Measurements from ENCODE around the gene GOT1.

Gene GOT1

DNA sequence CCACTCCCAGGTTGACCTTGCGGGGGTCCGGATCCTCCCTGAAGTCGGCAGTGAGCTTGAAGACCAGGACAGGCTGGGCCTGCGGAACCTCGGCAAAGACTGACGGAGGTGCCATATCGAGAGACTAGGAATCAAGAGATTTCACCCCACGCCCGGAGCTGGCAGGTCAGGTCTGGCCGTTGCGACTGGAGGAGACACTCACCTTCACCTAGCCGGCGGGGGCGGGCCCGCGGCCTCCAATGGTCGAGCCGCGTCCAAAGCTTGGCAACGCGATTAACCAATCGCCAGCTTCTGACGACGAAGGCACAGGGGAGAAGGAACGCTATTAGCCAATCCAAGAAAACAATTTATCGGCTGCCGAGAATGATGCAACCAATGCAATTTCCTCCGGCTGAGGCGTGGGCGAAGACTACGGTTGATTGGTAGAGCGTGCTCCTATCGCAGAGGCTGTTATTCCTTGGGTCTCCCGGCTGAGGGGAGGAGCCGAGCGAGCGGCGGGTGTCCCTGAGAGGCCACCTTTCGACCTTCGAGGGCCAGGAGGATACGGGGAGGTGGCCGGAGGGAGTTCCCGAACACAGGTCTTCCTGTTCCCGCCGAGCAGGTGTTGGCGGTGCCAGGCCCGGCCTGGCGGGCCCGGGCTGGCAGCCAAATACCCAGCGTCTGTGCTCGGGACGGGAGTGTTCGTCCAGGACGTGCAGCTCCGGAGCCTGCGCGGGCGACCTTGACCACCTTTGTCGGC is at the start of gene GOT1:
GOT1 (minus strand) TSS at position 174 of the 739 bp plus-strand sequence; CDS start at position 115, 59 bp downstream.
- peak; percentile 90 to 92 for DNase-seq (ENCODE audit: low read depth in 2 of 2)

DNA sequence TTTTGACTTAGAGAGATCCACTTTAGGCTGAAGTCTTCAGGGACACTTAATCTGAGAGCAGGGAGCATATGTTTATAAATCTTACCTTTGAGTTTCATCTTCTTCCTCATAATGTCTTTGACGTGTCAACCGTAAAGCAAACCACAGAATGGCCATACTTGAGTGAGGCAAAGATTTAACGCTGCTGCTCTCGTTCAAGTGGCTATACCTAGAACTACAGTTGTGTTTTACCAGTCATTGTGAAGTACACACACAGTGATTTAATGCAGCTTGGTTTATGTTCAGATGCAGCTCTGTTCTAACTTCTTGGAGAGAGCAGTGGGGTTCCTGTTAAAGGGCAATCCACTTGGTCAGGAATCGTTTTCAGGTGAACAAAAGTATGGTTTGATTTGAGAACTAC is 39.9 kb upstream of the GOT1 start:
- no peak for DNase-seq (ENCODE audit: low read depth in 2 of 2)

DNA sequence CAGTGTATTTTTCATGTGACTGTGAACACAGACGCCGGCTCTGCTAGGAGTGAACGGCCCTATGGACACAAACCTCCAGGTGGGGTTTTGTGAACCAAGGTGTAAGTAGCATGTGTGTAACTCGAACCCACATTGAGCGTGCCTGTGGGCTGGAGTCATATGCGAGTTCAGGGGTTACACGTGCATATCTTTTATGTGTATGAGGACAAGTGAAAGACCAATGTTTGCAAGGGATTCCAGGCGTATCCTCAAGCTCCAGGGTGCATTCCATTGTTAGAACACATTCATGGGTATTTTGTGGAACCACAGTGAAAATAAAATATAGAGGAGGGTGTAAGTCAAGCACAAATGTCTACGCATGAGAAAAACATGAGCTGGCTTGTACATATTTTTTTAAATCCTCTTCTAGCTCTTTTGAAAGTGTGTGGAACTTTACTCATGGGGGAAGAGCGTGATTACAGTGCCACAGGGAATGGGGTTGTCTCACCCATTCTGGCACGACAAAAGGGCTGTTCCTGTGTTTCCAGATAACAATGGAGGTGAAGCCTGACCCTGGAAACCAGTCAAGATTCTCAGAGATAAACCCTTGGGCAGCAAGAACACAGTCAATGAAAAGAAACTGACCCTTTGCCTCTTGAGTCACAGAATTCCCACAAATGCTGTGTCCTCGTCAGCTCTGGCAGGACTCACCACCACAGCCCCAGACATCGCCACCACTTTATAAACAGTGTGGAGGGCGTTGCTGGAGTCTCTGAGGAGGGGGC is 37.0 kb upstream of the GOT1 start:
- DNase-seq (ENCODE audit: low read depth in 2 of 2) = no peak

DNA sequence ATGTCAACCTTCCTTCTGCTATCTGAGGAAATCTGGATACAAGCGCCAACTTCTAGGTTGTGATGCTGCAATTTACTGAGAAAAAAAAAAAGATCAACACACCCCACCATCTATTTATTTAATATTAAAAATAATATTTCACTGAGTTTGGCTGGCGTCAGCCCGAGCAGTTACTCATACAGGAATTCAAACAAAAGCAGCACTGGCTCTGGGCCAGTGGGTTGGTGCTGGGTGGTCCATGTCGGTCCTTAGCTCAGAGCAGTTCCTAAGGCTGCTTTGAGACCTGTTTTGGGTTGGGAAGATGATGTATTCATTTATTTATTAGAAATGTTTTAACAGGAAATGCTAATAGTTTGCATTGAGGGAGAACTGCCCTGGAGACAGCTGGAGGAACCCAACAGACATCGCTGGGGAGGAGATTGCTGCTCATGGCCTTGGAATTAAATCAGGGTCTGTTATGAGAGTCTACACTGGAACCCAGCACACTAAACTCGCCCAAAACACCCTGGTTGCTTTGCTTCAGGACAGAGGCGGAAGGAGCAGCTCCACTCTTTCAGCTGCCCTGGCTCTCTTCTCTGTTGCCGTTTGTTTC is 36.3 kb upstream of the GOT1 start:
- DNase-seq (ENCODE audit: low read depth in 2 of 2) = no peak

DNA sequence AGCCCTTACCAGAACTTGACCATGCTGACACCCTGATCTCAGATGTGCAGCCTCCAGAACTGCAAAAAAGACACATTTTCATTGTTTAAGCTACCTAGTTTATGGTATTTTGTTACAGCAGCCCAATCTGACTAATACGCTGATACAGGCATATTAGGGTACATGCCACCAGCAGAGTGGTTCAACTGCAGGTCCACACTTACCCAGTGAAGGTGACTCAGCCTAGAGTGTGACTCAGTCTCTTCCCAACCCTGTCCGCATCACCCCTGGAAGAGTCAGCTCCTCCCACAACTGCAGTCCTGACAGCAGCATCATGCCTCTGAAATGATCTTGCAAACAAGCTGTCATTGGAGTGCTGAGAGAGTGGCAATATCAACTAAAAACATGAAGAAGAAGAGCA is 30.8 kb upstream of the GOT1 start:
- DNase-seq (ENCODE audit: low read depth in 2 of 2) = no peak

DNA sequence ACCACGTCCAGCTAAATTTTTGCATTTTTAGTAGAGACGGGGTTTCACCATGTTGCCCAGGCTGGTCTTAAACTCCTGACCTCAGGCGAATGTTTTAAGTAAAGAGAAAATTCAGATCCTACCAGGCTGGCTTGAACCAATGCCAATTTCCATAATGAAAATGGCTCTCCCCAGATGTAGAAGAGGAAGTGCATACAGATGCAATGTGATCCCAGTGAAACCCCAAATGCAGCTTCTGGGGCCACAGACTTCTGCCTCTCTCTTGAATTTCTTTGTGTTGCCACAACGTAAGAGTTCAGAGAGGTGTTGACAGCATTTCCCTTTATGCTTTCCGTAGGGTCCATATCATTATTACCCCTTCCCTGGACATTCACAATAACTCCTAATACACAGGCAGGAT is 29.6 kb upstream of the GOT1 start:
- no peak for DNase-seq (ENCODE audit: low read depth in 2 of 2)

DNA sequence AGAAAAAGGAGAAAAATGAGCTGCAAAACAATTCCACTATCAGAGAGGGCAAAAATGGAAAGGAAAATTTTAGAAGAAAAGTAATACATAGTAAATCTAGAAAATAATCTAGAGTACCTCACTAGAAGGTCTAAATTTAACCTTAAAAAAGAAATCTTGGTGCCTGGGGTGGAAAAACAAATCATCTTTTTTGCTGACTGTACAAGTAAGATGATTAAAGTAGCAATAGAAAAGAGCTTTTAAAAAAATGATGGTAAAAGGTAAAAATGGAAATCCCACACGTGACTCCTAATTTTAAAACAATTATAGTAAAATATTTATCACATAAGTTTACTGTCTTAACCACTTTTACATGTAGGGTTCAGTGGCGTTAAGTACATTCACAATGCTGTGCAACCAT is 28.8 kb upstream of the GOT1 start:
- no peak for DNase-seq (ENCODE audit: low read depth in 2 of 2)

DNA sequence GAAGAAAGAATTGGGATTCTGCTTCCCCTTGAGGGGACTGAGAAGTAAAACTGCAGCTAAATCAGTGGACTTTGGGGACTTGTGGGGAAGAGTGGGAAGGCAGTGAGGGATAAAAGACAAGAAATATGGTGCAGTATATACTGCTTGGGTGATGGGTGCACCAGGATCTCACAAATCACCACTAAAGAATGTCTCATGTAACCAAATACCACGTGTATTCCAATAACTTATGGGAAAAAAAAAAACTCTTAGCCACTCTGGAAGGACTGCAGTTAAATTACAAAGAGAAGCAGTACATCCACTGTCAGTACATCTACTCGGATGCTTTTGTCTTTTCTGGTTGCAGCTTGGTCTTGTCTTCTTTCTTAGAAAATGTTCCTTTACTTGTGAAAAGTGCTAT is 27.4 kb upstream of the GOT1 start:
- DNase-seq (ENCODE audit: low read depth in 2 of 2) = no peak

DNA sequence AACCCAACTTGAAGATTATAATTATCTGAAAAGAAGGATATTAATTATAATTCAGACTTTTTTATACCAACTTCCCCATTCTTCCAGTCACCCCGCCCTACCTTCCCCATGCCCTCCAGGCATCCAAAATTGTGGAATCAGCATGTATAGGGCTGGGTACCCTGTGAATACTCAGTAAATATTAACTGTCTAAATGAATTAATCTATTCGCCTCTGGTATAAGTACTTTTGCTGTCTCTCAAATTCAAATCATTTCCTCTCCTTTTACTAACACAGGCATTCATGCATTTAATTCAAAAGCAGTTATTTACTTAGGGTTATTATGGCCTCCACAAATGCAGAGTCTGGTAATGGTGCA is 26.5 kb upstream of the GOT1 start:
- DNase-seq (ENCODE audit: low read depth in 2 of 2) = no peak

DNA sequence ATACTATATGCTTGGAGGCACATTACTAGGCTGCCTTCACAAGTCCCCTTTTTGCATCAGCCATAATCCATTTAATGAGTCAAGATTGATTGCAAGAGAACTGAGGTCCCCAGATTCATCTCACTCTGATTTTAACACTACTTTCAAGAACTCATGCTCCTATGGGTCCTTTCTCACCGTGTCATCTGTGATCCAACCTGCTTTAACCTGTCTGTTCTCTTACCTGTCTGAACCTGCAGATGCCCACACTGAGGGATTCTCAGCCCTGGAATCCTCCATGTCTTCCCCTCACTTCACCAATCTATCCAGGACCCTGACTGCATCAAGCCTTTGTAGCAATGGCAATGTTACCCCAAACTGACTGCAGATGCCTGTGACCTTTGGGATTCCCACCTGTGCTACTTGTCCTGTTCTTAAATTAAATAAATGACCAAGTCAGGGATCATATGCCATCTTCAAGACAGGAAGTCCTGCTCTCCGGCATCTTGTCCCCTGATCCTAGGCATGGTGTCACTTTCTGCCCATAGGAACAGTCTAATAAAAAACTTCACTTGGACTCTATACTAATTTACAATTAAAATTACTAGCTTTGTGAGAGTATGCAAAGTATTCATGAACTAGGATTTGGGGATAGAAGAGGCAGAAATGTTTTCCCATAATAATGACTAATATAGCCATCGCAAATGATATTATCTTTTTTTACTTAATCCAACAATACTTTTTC is 25.9 kb upstream of the GOT1 start:
- DNase-seq (ENCODE audit: low read depth in 2 of 2) = no peak

DNA sequence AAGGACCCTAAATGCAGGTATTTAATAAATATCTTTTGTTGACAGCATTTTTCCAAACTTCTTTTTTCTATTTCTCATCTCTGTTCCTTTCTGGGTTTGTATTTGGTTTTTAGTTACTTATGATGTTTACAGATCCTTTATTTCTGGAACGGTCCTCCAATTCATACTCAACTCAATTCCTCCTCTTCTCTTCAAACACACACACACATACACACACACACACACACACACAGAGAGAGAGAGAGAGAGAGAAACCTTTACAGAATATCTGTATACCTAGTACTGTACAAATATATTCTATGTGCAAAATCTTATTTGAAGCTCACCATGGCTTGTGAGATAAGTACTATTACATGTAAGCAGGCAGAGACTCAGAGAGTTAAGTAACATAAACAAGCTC is 21.6 kb upstream of the GOT1 start:
- DNase-seq (ENCODE audit: low read depth in 2 of 2) = no peak

DNA sequence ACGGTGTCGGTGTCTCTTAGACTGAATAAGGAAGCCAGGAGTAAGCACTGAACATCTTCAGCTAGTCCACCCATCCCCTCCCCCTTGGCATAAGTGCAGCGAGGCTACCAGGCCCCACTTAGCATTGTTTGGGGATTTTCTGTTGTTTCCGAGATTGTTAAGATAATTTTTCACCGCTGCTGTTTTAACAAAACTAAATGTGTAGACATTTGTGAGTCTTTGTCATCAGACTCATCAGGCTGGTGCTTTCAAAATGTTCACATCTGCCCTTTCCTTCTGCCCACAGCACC is 21.0 kb upstream of the GOT1 start:
- DNase-seq (ENCODE audit: low read depth in 2 of 2) = no peak

DNA sequence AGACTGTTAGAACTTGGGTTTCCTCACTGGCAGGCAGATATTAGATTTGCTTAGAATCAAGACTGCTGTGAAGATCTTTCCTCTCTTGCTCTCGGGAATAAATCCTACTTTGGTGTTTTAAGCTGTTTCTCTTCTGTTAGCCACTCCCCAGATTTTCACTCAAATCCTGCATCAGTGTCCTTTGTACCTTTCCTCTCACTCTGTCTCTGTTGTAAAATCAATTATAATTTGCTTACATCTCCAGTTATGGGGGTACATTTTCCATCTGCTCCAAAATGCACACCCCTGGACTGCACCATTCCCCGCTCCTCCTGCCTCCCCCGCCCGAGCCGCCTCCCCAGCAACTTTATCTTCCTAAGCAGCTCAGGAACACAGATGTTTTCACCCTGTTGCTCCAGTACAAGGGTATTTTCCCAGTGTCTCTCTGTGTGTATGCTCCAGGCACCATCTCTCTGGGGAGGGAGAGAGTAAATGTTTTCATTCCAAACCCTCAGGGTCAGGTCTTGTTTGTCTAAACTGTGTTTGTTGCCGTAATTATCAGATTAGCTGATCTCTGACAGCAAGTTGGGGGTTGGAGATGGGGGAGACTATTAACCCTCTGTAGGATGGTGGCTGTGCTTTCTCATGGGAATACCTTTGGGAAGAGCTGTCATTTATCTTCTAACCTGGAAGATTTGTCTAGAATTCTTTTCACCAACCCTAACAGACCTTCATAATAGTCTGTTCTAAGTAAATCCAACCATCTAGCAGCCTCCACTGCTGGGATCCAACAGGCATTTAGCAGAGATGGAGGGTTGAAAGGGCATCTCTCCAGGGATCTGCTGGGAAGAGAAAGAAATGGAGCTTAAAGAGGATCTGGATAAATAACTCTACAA is 20.4 kb upstream of the GOT1 start:
- no peak for DNase-seq (ENCODE audit: low read depth in 2 of 2)

DNA sequence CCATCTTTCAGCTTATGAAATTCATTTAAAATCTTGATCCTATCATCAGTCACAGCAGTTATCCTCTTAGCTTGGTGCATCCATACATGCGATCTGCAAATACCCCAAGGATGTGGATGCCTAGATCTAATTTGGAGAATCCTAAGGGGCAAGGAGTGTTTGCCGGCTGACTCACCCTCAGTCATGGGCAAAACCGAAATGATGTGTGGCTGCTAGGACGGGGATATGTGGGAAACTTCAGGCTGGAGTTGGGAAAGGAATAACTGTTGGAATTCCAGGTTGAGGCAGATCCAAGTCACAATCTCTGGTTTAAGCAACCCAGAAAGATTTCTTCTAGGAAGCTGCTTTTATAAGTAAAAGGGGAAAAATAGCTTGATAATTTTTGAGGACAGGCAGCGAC is 19.7 kb upstream of the GOT1 start:
- DNase-seq (ENCODE audit: low read depth in 2 of 2) = no peak

DNA sequence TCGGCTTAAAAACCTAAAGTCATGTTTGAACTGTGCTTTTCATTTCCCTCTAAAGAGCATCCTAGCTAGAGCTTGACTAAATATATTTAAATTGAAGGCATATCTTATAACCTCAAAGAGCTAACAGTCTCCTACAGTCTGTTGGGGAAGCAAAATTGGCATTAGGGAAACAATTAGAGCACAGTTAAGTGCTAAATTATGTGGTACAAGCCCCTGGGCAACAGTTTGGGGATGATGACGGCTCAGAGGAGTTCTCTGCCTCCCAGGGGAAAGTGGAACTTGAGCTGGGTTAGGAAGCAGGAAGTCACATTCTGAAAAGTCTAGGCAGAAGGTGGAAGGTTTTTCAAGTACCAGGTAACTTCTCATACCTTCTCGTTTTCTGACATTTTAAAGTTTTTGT is 18.6 kb upstream of the GOT1 start:
- no peak for DNase-seq (ENCODE audit: low read depth in 2 of 2)

DNA sequence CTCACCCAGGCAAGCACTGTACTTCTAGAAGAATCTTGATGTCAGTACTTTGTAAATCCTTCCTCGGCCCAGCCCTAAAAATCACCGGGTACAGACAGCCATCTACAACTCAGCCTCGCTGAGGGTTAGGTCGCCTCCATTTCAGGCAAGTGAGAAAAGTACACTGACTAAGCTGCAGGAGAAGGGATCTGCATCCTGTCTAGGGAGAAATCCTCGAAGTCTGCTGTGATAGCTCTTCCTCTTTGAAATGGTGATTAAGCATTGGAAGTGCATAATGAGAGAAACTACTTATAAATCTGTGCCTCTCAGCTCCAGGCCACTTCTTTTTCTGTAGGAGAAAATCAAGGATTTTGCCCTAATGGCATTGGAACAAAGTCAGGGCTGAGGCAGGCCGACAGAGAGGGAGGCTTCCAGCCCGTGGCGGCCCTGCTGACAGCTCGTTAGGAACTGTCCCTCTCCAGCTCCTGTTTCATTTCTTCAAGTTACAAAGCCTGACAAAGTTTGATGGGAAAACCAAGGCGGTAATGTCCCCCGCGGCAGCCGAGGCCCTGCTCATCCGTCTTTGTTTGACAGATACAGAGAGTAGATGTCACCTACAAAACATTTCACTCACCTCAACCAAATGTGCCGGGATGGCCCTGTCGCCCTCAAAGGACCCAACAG is 14.1 kb upstream of the GOT1 start:
- DNase-seq (ENCODE audit: low read depth in 2 of 2) = no peak

DNA sequence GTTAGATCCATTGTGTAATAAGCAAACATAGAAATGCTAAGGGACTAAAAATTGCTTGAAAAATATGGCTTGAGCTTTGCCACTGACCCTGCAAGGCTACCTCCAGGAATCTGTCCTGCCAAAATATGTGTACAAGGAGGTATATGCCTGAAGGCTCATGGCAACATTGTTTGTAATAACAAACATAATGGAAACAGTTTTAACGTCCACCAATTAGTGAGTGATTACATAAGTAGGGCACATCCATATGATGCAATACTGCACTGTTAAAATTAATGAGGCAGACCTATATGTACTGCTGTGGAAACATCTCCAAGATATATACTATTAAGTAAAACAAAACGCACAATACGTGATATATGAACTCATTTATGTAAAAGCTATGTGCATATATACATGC is 13.1 kb upstream of the GOT1 start:
- no peak for DNase-seq (ENCODE audit: low read depth in 2 of 2)

DNA sequence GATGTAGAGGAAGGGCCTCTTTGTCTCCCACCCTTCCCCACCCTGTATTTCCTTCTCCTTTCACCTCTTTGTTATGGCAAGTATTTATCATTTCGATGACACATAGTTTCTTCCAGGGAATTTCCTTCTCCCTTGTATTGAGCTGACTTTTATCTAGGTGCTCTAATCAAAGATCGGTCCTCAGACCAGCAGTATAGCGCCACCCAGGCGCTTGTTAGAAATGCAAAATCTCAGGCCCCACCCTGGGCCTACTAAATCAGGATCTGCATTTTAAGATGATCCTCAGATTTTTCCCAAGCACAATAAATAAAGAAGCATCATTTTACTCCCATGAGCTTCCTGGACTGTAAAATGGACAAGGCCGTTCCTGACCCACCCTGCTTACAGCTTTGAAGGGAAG is 12.0 kb upstream of the GOT1 start:
- DNase-seq (ENCODE audit: low read depth in 2 of 2) = no peak

DNA sequence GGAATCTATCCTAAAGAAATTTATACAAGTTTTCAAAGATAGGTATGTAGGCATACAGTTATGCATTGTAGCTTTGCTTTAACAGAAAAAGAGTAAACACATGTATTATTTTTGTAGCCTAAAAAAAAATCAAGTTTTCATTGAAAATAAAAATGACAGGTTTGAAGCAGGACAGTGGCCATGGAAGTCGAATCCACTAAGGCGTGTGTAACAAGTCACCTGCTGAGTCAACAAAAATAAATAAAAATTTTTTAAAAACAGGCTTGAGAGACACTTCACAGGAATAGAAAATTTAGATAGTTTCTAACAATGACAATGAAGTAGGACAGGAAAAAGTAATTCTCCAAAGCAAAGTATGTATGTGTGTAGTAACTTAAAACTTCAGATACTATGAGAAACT is 8.5 kb upstream of the GOT1 start:
- DNase-seq (ENCODE audit: low read depth in 2 of 2) = no peak

DNA sequence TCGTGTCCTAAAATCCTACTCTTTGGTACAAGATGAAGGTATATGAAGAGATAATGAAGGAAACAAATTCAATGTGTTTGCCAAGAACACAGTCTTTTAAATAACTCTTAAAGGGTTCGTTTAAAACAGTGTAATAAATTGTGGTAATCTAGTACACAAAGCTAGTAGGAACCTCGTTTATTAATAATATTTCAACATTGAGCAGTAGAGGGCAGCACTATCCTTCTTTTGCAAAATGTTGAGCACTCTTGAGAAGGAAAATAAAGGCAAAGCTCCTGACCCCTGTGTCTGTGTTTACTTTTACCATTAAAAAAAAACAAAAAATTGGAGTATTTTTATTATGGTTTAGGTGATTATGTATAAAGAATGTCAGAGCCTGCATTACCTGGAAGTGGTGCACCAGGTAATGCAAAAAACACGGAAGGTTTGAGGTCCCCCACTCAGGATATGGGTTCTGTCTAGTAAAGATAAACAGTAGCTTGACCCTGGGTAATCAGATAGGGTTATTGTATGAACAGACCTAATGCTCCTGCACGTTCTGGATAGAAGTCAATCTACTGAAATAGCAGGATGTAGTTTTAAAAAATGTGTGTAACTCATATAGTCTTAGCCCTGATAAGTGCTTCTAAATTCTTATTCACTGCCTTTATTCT is 5.7 kb upstream of the GOT1 start:
- no peak for DNase-seq (ENCODE audit: low read depth in 2 of 2)
